K562 (cell line): ENCODE data around the gene C11orf54. TPM values are rescaled to one million over a fixed set of nuclear protein-coding genes. Genes with fewer than 3 reads are reported as not detected.
A peak's percentile ranks its signal among the peaks of the same experiment; 100 is the strongest.

Source experiments
- ATAC-seq: fragments of 200-7000 bp; cut with Tn5 transposase; 3 replicates; pipeline ENCODE4 v1.9.1; 2020; ENCODE audit warnings: moderate library complexity
- BruUV-seq: library from RNA; stranded (reverse); fragments of 400-500 nt; replicated peaks from 2 replicates; lab custom pipeline; 2021; lab: Mats Ljungman, UMichigan
- CTCF ChIA-PET: fragments of 300-600 bp; formaldehyde crosslinking; extraction: SDS; loops from one replicate; lab custom pipeline; 2021; ENCODE audit warnings: low intra/inter-chr PET ratio; lab: Yijun Ruan, JAX
- POLR2A ChIA-PET: fragments of 300-600, 350-650 bp; sonication (Branson Sonifier 250); formaldehyde crosslinking; extraction: SDS; loops from one replicate; lab custom pipeline; 2021; ENCODE audit warnings: antibody characterized with exemption, inconsistent platforms; lab: Yijun Ruan, JAX
- DNase-seq, 4 experiments: peaks; one replicate each; pipeline versions ENCODE4 v3.0.0 to v3.0.0-alpha.2; 2011 to 2018; ENCODE audit warnings: low spot score in 3 of 4, mixed read lengths in 3 of 4; ENCODE audit errors: extremely low read depth in 1 of 4
- FAIRE-seq: peaks from 2 replicates; lab custom pipeline; 2011; peaks lifted over from hg19 to GRCh38; lab: Jason Lieb, UNC
- H2AFZ ChIP-seq: 2 replicates; pipeline ENCODE4 v1.6.0; 2011; ENCODE audit warnings: low read depth, low read length, control low read depth, inconsistent platforms
- H3K27ac ChIP-seq: fragments of 200-600 bp; 3 replicates; pipeline ENCODE4 v1.8.0; 2011; ENCODE audit warnings: low read depth, mild to moderate bottlenecking, control low read depth, inconsistent platforms, low read length, moderate library complexity, mixed read lengths; ENCODE audit errors: extremely low read depth
- H3K27me3 ChIP-seq, 2 experiments: fragments of 300-600 bp in 1 of 2; 2 replicates in 1 of 2; 3 replicates in 1 of 2; pipeline versions ENCODE4 v1.6.0 to v1.8.0; 2011; ENCODE audit warnings: inconsistent platforms in 2 of 2, low read length in 2 of 2, mild to moderate bottlenecking in 1 of 2, mixed read lengths in 1 of 2, moderate library complexity in 1 of 2; ENCODE audit not compliant: control insufficient read depth in 2 of 2, insufficient read depth in 2 of 2
- H3K36me3 ChIP-seq: fragments of 300-600 bp; 3 replicates; pipeline ENCODE4 v1.8.0; 2011; ENCODE audit warnings: mild to moderate bottlenecking, low read length, inconsistent platforms; ENCODE audit not compliant: control insufficient read depth, insufficient read depth
- H3K4me1 ChIP-seq, 2 experiments: fragments of 200-600 bp in 1 of 2; replicated peaks in 1 of 2; 2 replicates in 1 of 2; 3 replicates in 1 of 2; pipeline versions ENCODE4 v1.5.1 to v1.8.0; 2011; ENCODE audit warnings: inconsistent platforms in 2 of 2, low read length in 2 of 2, mild to moderate bottlenecking in 1 of 2, mixed read lengths in 1 of 2, moderate library complexity in 1 of 2; ENCODE audit not compliant: control insufficient read depth in 2 of 2, insufficient read depth in 2 of 2
- H3K4me2 ChIP-seq: 2 replicates; pipeline ENCODE4 v1.6.1; 2011; ENCODE audit warnings: low read length, control low read depth, inconsistent platforms, mixed read lengths; ENCODE audit not compliant: insufficient read depth
- H3K4me3 ChIP-seq: fragments of 200-600 bp; sonication (generic), shearing (Covaris generic); 2 replicates; pipeline ENCODE4 v1.5.1; 2016; ENCODE audit warnings: control low read depth, inconsistent platforms
- H3K79me2 ChIP-seq: fragments of 200-600 bp; 3 replicates; pipeline ENCODE4 v1.8.0; 2011; ENCODE audit warnings: low read length, inconsistent platforms; ENCODE audit not compliant: control insufficient read depth, insufficient read depth
- H3K9ac ChIP-seq, 2 experiments: 2 replicates each; pipeline versions ENCODE4 v1.6.0 to v1.6.1; 2011; ENCODE audit warnings: low read depth in 2 of 2, low read length in 2 of 2, control low read depth in 1 of 2, inconsistent platforms in 1 of 2, mild to moderate bottlenecking in 1 of 2, mixed read lengths in 1 of 2; ENCODE audit not compliant: insufficient read depth in 1 of 2
- H3K9me1 ChIP-seq: one replicate; pipeline ENCODE4 v1.6.0; 2011; ENCODE audit warnings: inconsistent platforms, mild to moderate bottlenecking, low read length, moderate library complexity; ENCODE audit not compliant: control insufficient read depth, insufficient read depth
- H3K9me3 ChIP-seq: replicated peaks from 2 replicates; pipeline ENCODE4 v1.5.1; 2011; ENCODE audit warnings: low read depth, low read length, inconsistent platforms; ENCODE audit not compliant: control insufficient read depth, insufficient read depth
- H4K20me1 ChIP-seq: replicated peaks from 2 replicates; pipeline ENCODE4 v1.6.1; 2011; ENCODE audit warnings: low read length, inconsistent platforms, mixed read lengths; ENCODE audit not compliant: control insufficient read depth, insufficient read depth
- CHAMP1 ChIP-seq: fragments of 450-650 bp; IDR thresholded peaks from 2 replicates; pipeline ENCODE4 v1.6.1; 2016; ENCODE audit warnings: mild to moderate bottlenecking
- HCFC1 ChIP-seq: IDR thresholded peaks from 2 replicates; pipeline ENCODE4 v1.6.1; 2012; ENCODE audit warnings: low read depth, low read length, improper control_type of control experiment
- KLF6 ChIP-seq: fragments of 250-450 bp; sonication (Bioruptor Pico); IDR thresholded peaks from 2 replicates; pipeline ENCODE4 v1.4.0; 2020; ENCODE audit warnings: mild to moderate bottlenecking, moderate library complexity, borderline replicate concordance
- NONO ChIP-seq, 2 experiments: fragments of 200-400 bp in 1 of 2; fragments of 450-650 bp in 1 of 2; formaldehyde crosslinking in 1 of 2; IDR thresholded peaks; 2 replicates each; pipeline ENCODE4 v1.6.1; 2017; ENCODE audit warnings: low read depth in 2 of 2, mild to moderate bottlenecking in 2 of 2, moderate library complexity in 2 of 2, low read length in 1 of 2
- PHTF2 ChIP-seq: fragments of 250-450 bp; sonication (Bioruptor Pico); IDR thresholded peaks from 2 replicates; pipeline ENCODE4 v1.5.0; 2021; ENCODE audit warnings: mild to moderate bottlenecking
- POLR2AphosphoS2 ChIP-seq: IDR thresholded peaks from 2 replicates; pipeline ENCODE4 v1.6.1; 2012; ENCODE audit warnings: low read length, improper control_type of control experiment
- SLC30A9 ChIP-seq: fragments of 250-450 bp; sonication (Bioruptor Pico); IDR thresholded peaks from 2 replicates; pipeline ENCODE4 v1.8.0; 2022; ENCODE audit warnings: mild to moderate bottlenecking, moderate library complexity
- SMARCA4 ChIP-seq: fragments of 450-650 bp; IDR thresholded peaks from 2 replicates; pipeline ENCODE4 v1.6.1; 2016
- WGBS: fragments of 100-300 bp; shearing (Covaris generic); methylation state at CpG from one replicate; pipeline ENCODE4 v1.1.6; 2016; ENCODE audit warnings: low coverage, mixed read lengths; ENCODE audit not compliant: insufficient coverage; ENCODE audit errors: missing lambda C conversion rate; 5-methylcytosine and 5-hydroxymethylcytosine counted together
- in situ Hi-C: fragments of 300-500 bp; cut with MboI; formaldehyde crosslinking; loops from 4 replicates; pipeline ENCODE4 v1.15.0; 2018; ENCODE audit warnings: inconsistent platforms, mixed read lengths
- intact Hi-C: fragments of 100-400 bp; cut with micrococcal nuclease; formaldehyde crosslinking; loops from 2 replicates; pipeline ENCODE4 v1.14.2; 2022
- polyA plus RNA-seq, 8 experiments: library from polyadenylated mRNA; depleted of rRNA in 4 of 8; stranded (reverse) in 5 of 8; unstranded in 3 of 8; fragments of >200 nt; fragmentation: Nextera tagmentation in 2 of 8; fragmentation: Illumina TruSeq in 1 of 8; extraction: Ambion mirVana in 2 of 8; extraction: Trizol in 1 of 8; gene quantifications; 2 replicates each; pipeline versions ENCODE4 v1.2.1 to v1.2.3, GENCODE V29; 2011 to 2014; ENCODE audit warnings: inconsistent platforms in 1 of 8, missing spikeins in 1 of 8
- total RNA-seq, 7 experiments: library from RNA; depleted of rRNA in 6 of 7; stranded (reverse); fragments of >200 nt in 6 of 7; fragmentation: Illumina TruSeq in 2 of 7; extraction: Trizol in 2 of 7; gene quantifications; 2 replicates each; pipeline versions ENCODE4 v1.2.1 to v1.2.3, GENCODE V29; 2011 to 2021; ENCODE audit warnings: low replicate concordance in 1 of 7
- TF ChIP-seq, protein P1 (sequence below): fragments of 250-450 bp; sonication (Bioruptor Pico); IDR thresholded peaks from 2 replicates; pipeline ENCODE4 v1.8.0; 2022; ENCODE audit warnings: inconsistent platforms, mild to moderate bottlenecking, moderate library complexity, borderline replicate concordance

The C11orf54 gene
- total and polyA plus RNA-seq, 9 of the 15 experiments (the other 6 are each of a cell fraction or from before 2014, with no cell fraction given), result 13.4 to 33.0 (median 23.1) TPM

GRCh38 chr11:93727985-93728791 lies 13.3 kb upstream of the C11orf54 start:
- H3K4me3 ChIP-seq, result no peak overlapping the region
- H3K9me1 ChIP-seq, result no peaks in the 10 kb centered on the region
- no peak overlapping the region for H2AFZ ChIP-seq
- H3K4me1 ChIP-seq, result no peaks in the 10 kb centered on the region
- ChIA-PET POLR2A (interaction anchor here (1.6 to 9.3 kb wide), 4 partner anchors 9 to 12 kb away, joined by 8 to 98 read pairs (median 12); partner anchors contain the start of genes C11orf54 and TAF1D), CTCF (no interaction called here)
- ATAC-seq, result peak; percentile 18
- peak overlapping the region; percentile 21; the same call in 1 of the 3 replicates for H3K27ac ChIP-seq
- no peaks in the 10 kb centered on the region for H3K9me3 ChIP-seq
- peaks cover 94% of the 10 kb centered on the region for H3K36me3 ChIP-seq
- in situ Hi-C loops, result no loop called here
- 25% methylated on average over 4 of the region's 4 CpGs for WGBS
- H3K9ac ChIP-seq, result no peak overlapping the region
- DNase-seq, result no peak
- no peaks in the 10 kb centered on the region for H4K20me1 ChIP-seq
- no TSS peak for BruUV-seq
- no peaks in the 10 kb centered on the region for H3K27me3 ChIP-seq
- no peak overlapping the region for H3K4me2 ChIP-seq
- intact Hi-C loops, result no loop called here
- FAIRE-seq, result no peak
- H3K79me2 ChIP-seq, result peaks cover 12% of the 10 kb centered on the region
- TF ChIP-seq, protein P1, sequence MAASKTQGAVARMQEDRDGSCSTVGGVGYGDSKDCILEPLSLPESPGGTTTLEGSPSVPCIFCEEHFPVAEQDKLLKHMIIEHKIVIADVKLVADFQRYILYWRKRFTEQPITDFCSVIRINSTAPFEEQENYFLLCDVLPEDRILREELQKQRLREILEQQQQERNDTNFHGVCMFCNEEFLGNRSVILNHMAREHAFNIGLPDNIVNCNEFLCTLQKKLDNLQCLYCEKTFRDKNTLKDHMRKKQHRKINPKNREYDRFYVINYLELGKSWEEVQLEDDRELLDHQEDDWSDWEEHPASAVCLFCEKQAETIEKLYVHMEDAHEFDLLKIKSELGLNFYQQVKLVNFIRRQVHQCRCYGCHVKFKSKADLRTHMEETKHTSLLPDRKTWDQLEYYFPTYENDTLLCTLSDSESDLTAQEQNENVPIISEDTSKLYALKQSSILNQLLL, result no peak
- TF ChIP-seq POLR2AphosphoS2 (0 out of 2 replicates have a peak, but pooled peaks have one; percentile 2), SLC30A9 (CRISPR knock-in tag) (no peak), SMARCA4 (no peak), PHTF2 (CRISPR knock-in tag) (0 out of 2 replicates have a peak, but pooled peaks have one; percentile 5), CHAMP1 (no peak), NONO (IDR thresholded peaks at IDR 0.05; ENCODE audit: low read depth in 2 of 2, low read length in 1 of 2) (no peak), KLF6 (CRISPR knock-in tag) (no peak), HCFC1 (no peak)
